ENCODE data around the gene PIGH.

- TF ChIP-seq CTCF (IDR thresholded peaks at IDR 0.05; ENCODE audit: low read depth, low read length), result no peak
- TF ChIP-seq EZH2phosphoT487 (IDR thresholded peaks at IDR 0.05; ENCODE audit: low read depth), result no peak
These were observed 23.7 kb downstream of the PIGH start for GRCh38 chr14:67576216-67576955.
